Posterior cingulate gyrus (tissue), 11 donors: ENCODE measurements around the gene CACNG5.
A peak's percentile ranks its signal among the peaks of the same experiment; 100 is the strongest.
"Not testable (repeated sequence)": the region's sequence is repeated elsewhere in the genome, so short reads cannot be mapped to it uniquely, and the experiment has no call there.

Source experiments
- DNase-seq, 10 donors: peaks; one replicate each; pipeline versions ENCODE4 v3.0.0 to v3.0.0-alpha.2; 2020 to 2021; ENCODE audit warnings: mixed read lengths in 3 of 10
- intact Hi-C: fragments of 100-400 bp; cut with DNase I; formaldehyde crosslinking; loops from one replicate; pipeline ENCODE4 v1.15.1; 2023

CACNG5 gene

DNA sequence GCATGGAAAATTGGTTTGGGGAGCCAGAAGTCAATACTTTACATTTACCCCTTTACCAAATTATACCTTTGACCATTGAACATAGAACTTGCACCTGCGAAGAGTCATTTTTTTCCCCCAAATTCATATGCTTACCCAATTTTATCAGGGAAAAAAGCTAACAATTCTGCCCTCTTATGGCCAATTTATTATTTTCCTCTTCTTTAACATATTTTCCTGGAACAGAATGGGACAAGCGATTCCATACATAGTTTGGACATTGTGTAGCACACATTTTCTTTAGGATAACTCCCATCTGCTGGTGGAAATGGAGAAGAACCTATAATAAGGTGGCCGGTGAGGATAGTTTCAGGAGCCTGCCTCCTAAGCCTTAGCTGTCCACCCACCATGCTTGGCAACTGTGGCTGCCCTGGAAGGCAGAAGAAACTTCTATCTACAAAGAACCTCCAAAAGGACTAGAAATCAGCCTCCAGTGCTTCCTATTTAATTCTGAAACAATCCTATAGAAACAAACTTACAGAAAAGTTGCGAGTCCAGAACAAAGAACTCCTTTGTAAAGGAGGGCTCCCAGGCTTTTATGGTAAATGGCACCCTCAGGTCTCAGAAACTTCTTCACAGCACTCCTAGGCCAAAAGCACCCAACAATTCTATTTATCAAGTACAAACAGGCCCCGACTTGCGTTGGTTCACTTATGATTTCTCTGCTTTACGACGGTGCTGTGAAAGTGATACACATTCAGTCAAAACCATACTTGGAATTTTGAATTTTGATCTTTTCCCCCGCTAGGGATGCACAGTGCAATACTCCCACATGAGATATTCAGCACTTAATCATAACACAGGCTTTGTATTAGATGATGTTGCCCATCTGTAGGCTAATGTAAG is 65.5 kb downstream of the CACNG5 start:
- intact Hi-C loops = no loop called here
- no peak for DNase-seq

DNA sequence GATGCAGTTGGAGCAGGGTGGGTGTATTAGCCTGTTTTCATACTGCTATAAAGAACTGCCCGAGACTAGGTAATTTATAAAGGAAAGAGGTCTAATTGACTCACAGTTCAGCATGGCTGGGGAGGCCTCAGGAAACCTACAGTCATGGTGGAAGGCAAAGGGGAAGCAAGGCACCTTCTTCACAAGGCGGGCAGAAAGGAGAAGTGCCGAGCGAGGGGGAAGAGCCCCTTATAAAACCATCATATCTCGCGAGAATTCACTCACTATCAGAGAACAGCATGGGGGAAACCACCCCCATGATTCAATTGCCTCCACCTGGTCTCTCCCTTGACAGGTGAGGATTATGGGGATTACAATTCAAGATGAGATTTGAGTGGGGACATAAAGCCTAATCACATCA is 68.4 kb downstream of the CACNG5 start:
- DNase-seq, intact Hi-C loops: not testable (repeated sequence)

DNA sequence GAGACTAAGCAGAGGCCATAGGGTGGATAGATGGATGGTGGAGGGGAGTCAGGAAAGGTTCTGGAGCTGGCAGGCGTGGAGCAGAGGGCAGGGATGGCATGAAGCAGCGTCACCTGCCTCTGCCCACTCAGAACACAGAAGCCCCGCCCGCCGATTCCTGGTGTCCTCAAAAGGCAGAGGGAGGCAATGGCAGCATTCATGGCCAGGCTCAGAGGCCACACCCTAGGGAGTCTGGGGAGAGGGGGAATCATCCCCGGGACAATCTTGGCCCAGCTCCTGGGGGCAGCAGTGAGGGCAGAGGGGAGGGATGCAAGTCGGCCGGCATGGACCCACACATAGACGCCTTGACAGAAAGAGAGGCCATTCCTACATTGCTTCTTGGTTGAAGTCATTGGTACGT is 68.9 kb downstream of the CACNG5 start:
- DNase-seq = no peak
- intact Hi-C loops = no loop called here

DNA sequence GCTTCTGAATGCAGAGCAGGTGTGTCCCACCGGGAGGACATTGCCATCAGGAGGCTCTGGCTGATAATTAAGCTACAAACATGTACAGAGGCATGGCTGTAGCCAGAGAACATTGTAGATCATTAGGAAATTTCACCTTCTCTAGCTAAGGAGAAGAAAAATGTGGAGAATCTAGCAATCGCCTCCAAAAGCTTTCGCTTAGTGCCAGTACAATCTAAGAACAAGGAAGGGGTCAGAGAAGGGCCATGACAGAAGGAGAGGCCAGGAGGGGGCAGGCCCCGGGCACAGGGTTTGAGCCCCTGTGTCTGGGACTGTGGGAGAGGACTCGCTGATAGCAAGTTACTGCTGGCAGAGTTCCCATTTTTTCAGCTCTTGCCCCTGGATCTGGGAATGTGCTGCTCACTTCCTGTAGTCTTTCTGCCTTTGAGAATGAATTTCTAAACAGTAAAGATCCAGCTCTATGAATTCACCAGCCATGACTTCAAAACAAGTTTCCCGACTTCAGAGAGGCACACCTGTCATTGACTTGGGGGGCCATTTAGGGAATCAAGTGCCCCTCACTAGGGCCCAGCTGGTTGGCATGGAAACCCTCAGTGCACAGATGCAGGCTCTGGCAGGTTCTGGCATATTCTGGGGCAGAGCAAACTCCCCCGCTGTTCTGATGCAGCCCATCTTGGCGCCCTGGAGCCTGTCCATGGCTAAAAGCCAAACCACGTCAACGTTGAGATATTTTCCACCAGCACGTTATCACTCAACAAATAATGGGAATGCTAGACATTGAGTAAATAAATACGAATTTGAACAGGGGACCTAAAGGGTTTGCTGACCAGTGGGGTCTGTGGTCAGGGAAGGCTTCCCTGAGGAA is 70.1 kb downstream of the CACNG5 start:
- no peak for DNase-seq
- intact Hi-C loops = no loop called here

DNA sequence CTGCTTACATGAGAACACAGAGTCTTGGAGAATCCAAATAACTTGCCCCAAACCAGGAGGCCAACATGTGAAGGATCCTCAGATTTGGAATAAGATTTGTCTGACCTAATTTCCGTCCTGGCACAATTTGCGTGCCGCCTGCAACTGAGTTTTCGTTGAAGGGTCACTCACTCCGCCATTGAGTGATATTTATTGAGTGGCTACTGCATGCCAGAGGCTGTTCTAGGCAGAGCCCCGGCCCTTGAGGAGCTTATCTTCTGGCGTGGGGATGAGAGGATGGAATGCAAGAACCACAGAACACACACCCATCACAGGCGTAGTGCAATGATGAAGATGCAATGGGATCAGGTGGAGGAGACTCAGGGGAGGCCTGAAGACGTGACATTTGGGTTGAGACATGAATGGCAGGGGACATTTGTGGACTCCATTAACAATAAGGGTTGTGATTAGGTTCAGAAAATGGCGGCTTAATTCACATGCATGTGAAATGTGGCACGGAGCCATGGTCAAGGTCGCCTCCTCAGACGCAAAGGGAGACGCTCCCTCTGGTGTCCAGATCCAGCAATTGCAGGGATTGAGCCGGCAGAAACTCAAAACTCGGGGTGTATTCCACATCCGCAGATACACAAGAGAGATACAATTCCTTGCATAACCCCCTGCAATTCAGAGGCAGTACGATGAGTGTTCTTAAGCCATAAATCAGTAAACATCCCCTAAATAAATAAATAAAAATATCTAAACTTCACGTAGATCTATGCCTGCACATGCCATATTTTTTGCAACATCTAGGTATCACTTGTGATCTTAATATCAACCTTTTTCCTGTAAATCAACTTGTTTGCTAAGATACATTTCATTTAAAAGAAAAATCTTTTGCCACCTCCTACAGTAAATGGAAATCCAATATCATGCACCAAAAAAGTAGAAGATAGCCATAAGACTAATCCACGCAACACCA is 71.7 kb downstream of the CACNG5 start:
- intact Hi-C loops = loop anchor here (1.0 kb wide), 1 partner anchor 191 kb away; no protein-coding TSS in a partner anchor
- peak; percentile 64 to 96 (median 82) for DNase-seq

DNA sequence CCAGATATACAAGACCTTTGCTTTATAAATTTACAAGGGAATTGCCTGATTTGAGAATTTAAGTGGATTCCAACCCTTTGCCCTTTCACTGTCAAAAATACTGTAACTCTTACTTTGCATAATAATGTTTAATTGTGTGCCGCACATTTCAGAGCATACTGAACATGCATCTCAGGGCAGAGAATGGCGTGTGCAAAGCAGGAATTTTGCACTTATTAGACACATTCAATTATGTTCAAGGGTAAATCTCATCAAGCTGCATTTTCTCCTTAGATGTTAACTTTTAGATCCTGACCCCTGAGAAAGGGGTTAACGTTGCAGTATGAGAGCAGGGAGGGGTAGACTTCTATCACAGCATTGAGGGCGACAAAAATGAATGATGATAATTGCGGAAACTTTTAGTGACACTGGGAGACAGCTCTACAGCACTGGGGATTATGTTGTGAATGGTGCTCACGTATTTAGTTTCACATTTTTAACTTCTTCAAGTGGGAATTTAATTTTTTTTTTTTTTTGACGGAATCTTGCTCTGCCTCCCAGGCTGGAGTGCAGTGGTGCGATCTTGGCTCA is 75.0 kb downstream of the CACNG5 start:
- no peak for DNase-seq
- intact Hi-C loops = no loop called here

DNA sequence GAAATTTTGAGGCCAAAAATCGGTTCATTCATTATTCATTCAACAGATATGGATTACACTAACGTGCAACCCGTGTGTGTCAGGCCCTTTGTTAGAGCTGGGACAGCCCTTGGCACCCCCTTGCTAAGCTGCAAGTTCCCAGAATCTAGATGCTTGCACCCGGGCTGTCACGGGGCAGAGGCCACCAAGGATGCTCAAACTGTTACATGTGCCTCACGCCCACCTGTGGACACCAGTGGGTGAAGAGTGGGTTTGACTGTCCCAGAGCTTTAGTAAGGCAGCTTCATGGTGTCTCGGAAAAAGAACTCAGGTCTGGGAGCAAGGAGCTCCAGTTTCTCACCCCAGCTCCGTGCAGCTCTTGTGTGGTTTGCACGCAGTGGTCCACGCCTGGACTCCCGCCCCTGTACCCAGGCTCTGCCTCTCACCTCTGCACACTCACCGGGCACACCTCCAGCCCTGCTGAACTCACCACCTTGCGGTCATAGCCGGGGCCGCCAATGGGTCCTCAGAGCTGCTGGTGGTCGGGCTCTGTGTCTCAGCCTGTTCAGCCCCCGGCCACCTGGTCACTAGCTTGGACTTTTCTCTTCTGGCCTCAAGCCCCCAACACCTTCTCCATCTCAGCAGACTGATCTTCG is 75.9 kb downstream of the CACNG5 start:
- intact Hi-C loops = no loop called here
- no peak for DNase-seq

DNA sequence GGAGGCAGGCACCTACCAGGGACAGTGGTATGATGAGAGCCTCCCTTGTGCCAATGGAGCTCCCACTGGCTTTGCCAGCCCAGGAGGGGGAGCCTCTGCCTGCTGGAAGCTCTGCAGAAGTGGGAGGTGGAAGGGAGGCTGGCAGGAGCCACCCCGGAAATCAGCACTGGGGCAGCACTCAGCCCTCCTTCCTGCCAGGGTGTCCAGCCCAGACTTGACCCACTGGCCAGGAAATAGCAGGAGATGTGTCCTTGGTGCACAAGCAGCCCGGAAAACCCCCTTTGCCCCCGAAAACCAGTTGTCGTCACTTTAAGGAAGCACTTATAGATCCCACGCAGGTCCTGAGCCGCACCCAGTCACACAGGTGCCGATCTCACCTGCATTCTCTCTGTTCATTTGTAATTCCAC is 80.3 kb downstream of the CACNG5 start:
- intact Hi-C loops = loop anchor here (5.0 kb wide), 1 partner anchor 242 kb away; no protein-coding TSS in a partner anchor
- no peak for DNase-seq

DNA sequence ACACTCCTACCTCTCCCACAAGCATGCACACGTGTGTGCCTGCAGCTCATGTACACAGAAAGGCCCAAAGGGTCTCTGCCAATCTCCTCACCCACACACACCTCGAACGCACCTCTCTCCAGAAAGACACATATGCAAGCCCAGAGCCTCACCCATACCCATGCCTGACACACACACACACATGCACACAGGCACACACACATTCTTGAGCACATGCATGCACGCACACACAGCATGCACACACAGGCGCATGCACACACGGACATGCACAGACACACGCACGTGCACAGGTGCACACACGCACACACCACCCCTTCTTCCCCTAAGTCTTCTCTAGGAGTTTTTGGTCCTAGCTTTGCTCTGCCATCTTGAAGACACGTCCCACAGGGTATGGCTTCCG is 80.9 kb downstream of the CACNG5 start:
- no peak for DNase-seq
- intact Hi-C loops = loop anchor here (5.0 kb wide), 1 partner anchor 242 kb away; no protein-coding TSS in a partner anchor

DNA sequence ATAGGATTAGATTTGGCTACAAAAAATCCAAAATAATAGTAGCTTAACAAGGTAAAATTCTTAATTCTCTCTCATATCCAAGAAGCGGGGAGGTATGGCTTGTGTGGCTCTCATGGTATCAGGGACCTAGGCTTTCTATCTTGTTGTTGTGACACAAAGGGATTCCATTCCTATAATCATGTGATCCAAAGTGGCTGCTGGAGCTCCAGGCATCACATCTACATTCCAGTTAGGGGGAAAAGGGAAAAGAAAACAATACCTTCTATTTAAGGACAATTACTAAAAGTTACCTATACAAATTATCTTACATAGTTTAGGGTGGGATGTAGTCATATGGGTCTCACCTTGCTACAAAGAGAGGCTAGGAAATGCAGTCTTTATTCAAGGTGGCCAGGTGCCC is 82.0 kb downstream of the CACNG5 start:
- DNase-seq = no peak
- intact Hi-C loops = loop anchor here (5.0 kb wide), 1 partner anchor 240 kb away; no protein-coding TSS in a partner anchor

DNA sequence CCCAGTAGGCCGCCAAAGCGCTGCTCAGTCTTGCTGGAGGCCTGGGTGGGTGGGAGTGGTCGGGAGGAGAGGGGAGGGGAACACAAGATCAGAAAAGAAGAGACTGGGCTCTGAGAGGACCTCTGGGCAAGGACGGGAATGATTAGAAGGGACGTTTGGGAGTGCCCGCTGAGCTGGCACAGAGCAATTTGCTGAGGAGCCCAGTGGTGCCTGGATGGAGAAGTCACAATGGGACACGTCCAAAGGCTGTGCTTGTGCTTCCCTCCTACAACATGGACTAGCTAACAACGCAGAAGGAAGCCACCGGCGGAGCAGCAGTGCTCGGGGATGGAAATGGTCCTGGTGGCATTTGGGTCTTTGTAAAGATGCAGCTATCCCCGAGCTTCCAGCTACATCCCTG is 84.0 kb downstream of the CACNG5 start:
- DNase-seq = peak in 1 of 10 donors; percentile 46
- intact Hi-C loops = loop anchor here (5.0 kb wide), 1 partner anchor 238 kb away; no protein-coding TSS in a partner anchor

DNA sequence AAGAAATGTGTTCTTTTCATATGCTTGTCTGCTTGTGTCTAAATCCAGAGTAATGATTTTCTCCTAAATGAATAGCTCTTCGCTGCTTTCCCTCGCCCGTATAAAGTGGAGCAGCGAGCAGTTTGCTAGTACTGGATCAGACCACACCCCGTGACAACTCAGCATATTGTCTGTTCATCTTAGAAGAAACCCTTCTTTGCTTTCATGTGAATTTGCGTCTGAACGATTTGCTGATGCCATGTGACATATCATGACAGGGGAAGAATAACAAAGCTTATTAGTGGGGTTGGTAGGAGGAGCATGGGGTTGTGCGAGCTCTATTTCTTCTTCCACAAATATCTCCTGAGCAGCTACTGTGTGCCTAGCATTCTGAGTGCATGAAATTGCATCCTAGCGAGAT is 85.5 kb downstream of the CACNG5 start:
- intact Hi-C loops = no loop called here
- DNase-seq = peak in 1 of 10 donors; percentile 33

DNA sequence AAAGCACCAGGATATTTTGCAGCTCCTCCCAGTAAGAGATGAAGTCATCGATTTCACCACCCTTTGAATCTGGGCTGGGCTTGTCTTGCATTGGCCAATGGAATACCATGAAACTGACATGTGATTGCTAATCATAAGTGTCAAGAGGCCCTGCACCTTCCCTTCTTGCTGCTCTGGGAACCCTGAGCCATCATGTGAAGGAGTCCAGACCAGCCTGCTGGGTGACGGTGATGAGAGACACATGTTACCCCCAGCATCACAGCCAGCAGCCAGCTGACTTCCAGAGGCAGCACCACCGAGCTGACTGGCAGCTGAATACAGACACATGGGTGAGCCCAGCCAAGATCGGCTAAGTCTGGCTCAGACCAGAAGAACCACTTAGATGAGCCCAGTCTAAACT is 86.0 kb downstream of the CACNG5 start:
- intact Hi-C loops = no loop called here
- peak in 1 of 10 donors; percentile 43 for DNase-seq

DNA sequence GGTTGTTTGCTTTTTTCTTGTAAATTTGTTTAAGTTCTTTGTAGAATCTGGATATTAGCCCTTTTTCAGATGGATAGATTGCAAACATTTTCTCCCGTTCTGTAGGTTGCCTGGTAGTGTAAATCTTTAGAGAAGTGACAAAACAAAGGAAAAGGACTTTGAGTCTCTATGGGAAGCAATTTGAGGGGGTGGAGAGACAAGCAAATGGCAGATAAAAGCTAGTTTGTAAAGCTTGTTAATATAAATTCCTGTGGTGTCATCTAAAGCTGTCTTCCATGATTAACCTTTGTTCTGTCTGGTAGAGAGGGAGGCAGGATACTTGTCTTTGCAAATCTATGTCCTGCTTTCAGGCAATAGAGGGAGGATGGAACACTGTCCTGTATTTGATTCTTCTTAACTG is 89.0 kb downstream of the CACNG5 start:
- intact Hi-C loops = no loop called here
- DNase-seq = no peak

DNA sequence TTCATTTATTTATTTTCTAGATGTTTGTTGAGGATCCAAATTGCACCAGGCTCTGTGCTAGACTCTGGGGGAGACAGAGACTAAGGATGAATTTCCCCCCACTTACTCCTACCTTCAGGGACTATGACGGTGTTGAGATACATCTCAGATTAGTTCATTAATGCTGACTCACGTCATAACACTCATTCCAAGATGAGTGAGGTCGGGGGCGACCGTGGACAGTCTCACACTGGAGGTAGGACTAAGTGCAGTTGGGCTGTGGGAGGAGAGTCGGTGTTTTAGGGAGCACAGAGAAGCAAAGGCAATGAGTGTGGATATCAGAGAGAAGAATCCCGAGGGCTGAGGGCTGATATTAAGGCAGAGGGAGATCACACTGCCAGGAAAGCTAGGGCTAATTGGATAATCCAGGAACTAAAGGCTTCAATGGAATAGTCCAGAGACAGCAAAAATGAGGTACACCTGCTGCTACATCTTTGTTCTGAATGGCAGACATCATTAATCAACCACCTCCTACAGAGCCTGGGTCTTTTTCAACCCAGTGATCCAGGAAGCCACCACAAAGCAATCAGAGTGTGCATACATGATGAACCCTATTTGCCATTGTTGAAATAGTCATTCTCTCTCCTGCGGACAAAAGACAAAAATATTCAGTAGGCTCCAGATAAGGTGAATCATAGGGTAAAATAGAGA is 91.0 kb downstream of the CACNG5 start:
- intact Hi-C loops = no loop called here
- DNase-seq = peak in 1 of 10 donors; percentile 42

DNA sequence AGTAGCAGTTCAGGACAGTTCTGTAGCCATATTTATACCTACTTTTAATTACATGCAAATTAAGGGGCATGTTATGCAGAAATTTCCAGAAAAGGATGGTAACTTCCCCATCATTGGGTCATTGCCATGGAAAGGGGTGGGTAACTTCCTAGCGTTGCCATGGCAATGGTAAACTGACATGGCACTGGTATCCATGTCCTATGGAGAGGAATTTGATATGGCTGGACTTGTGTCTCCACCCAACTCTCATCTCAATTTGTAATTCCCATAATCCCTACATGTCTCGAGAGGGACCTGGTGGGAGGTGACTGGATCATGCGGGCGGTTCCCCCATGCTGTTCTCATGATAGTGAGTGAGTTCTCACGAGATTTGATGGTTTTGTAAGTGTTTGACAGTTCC is 94.0 kb downstream of the CACNG5 start:
- DNase-seq = peak in 1 of 10 donors; percentile 2
- intact Hi-C loops = no loop called here

DNA sequence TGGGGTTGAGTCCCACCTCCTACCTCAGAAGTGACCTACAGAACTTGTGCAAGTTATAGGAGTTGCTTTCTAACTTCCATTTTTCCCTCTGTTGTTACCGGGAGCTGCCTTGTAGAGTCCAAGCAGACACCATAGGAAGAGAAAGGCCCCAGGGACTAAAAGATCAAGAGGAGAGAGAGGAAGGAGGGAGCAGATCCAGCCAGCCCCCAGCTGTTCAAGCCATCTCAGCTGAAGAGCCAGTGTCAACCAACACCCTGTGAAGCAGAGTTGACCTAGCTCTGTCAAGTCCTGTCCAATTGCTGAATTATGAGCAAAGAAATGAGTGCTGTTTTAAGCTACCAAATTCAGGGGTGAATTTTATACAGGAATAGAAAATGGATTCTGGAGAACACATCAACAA is 94.7 kb downstream of the CACNG5 start:
- DNase-seq = peak in 1 of 10 donors; percentile 11
- intact Hi-C loops = no loop called here

DNA sequence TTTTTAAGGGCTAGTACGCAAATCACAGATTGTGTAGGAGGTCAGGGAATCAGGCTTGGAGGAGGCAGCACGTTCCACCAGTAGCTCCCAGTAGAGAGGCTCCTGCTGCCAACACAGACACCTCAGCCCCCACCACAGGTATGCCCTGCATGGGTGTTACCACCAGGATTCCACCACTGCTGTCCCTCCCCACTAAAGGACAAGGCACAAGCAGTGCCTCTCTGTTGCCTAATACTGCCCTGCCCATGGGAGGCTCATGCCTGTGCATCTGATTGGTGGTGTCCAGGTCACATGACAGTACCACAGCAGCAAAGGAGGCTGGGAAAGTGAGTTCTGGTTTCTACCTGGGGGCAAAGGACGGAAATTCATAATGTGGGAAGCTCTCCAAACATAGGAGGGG is 96.0 kb downstream of the CACNG5 start:
- intact Hi-C loops = no loop called here
- peak in 1 of 10 donors; percentile 50 for DNase-seq

DNA sequence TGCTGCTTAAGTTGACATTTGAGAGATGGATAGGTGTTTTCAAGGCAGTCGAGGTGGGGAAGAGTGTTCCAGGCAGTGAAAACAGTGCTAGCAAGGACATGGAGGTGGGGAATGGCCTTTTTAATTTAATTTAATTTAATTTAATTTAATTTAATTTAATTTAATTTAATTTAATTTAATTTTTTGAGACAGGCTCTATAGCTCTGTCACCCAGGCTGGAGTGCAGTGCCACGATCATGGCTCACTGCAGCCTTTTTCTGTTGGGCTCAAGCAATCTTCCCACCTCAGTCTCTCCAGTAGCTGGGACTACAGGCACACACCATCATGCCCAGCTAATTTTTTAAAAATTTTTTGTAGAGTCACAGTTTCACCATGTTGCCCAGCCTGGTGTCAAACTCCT is 97.4 kb downstream of the CACNG5 start:
- DNase-seq = no peak
- intact Hi-C loops = no loop called here
